ENCODE measurements around the gene NR4A3.
"Not testable (repeated sequence)": the region's sequence is repeated elsewhere in the genome, so short reads cannot be mapped to it uniquely, and the experiment has no call there.

The NR4A3 gene

GRCh38 chr9:99848447-99848846 lies 26.8 kb downstream of the NR4A3 start:
- no peak for DNase-seq (ENCODE audit: low read depth)
- TF ChIP-seq, protein P1, sequence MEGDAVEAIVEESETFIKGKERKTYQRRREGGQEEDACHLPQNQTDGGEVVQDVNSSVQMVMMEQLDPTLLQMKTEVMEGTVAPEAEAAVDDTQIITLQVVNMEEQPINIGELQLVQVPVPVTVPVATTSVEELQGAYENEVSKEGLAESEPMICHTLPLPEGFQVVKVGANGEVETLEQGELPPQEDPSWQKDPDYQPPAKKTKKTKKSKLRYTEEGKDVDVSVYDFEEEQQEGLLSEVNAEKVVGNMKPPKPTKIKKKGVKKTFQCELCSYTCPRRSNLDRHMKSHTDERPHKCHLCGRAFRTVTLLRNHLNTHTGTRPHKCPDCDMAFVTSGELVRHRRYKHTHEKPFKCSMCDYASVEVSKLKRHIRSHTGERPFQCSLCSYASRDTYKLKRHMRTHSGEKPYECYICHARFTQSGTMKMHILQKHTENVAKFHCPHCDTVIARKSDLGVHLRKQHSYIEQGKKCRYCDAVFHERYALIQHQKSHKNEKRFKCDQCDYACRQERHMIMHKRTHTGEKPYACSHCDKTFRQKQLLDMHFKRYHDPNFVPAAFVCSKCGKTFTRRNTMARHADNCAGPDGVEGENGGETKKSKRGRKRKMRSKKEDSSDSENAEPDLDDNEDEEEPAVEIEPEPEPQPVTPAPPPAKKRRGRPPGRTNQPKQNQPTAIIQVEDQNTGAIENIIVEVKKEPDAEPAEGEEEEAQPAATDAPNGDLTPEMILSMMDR (IDR thresholded peaks at IDR 0.05; ENCODE audit: insufficient read depth, low read depth, low read length, missing control alignments), result no peak
- H3K4me3 ChIP-seq (ENCODE audit: low read length), result no peak overlapping the region

DNA sequence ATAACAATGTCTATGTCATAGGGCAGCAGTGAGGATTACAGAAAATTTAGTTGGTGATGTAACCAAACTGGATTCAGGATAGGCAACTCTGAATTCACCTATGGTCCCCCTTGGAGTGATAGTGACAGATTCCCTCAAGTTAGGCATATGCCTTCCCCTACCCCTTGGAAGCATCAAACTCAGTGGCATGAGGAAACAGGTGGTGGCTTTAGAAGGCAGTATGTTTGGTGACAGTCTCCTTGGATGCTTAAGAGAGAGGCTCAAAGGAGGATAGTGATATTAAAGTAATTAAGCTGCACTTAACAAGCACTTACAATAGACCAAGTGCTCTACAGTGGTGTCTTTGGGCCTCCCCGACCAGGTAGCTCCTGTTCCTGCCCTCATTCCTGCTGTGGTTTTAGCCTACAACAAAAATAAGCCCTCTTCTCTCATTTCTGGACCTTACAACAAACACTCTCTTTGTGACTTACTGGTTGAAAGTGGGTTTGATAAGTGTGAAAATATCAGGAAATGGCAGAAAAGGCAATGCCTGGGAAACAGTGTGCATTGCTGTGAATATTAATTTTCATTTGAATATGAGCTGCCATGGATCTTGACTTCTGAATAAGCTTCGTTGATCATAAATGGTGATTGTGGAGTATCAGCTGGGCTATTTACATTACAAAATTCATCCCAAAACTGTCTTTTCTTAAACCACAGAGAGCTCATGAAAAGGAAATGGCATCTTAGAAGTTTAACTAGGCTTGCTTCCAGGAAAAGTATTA lies 29.2 kb downstream of the NR4A3 start:
- DNase-seq (ENCODE audit: low read depth), result no peak
- no peak overlapping the region for H3K4me3 ChIP-seq (ENCODE audit: low read length)
- TF ChIP-seq, protein P1 (IDR thresholded peaks at IDR 0.05; ENCODE audit: insufficient read depth, low read depth, low read length, missing control alignments), result no peak

DNA sequence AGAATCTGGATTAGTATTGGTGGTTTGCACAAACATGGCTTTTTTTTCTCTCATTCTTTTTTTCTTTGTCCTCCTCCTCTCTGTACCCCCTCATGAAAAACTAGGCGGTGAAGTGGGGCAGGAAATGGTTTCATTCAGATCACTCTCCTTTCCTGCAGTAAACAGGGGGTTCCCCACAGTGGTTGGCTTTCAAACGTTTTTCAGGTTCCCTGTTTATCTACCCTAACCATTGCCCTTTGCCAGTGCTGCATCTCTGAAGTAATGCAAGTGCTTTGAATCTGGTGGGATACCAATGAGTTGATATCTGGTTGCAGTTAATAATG lies 29.8 kb downstream of the NR4A3 start:
- TF ChIP-seq, protein P1 (IDR thresholded peaks at IDR 0.05; ENCODE audit: insufficient read depth, low read depth, low read length, missing control alignments), result no peak
- DNase-seq (ENCODE audit: low read depth), result no peak
- no peak overlapping the region for H3K4me3 ChIP-seq (ENCODE audit: low read length)

GRCh38 chr9:99852617-99853016 lies 30.9 kb downstream of the NR4A3 start:
- DNase-seq (ENCODE audit: low read depth), result no peak
- no peak overlapping the region for H3K4me3 ChIP-seq (ENCODE audit: low read length)
- TF ChIP-seq, protein P1 (IDR thresholded peaks at IDR 0.05; ENCODE audit: insufficient read depth, low read depth, low read length, missing control alignments), result no peak

- DNase-seq (ENCODE audit: low read depth), result no peak
- TF ChIP-seq, protein P1 (IDR thresholded peaks at IDR 0.05; ENCODE audit: insufficient read depth, low read depth, low read length, missing control alignments), result no peak
- no peak overlapping the region for H3K4me3 ChIP-seq (ENCODE audit: low read length)
Observed at GRCh38 chr9:99855467-99856176, 33.9 kb downstream of the NR4A3 start.

DNA sequence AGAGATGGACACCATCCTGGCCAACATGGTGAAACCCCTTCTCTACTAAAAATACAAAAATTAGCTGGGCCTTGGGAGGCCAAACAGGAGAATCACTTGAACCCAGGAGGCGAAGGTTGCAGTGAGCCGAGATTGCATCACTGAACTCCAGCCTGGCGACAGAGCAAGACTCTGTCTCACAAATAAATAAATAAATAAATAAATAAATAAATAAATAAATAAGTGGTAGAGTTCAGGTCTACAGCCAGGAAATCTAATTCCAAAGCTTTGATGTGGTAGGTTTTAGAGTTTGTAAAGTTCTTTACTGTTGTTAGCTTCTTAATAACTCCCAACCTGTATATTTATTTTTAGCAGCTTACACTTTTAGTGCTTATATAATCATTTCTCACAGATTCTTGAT lies 35.9 kb downstream of the NR4A3 start:
- DNase-seq (ENCODE audit: low read depth); H3K4me3 ChIP-seq (ENCODE audit: low read length): not testable (repeated sequence)

- DNase-seq (ENCODE audit: low read depth), result no peak
- no peak overlapping the region for H3K4me3 ChIP-seq (ENCODE audit: low read length)
- TF ChIP-seq, protein P1 (IDR thresholded peaks at IDR 0.05; ENCODE audit: insufficient read depth, low read depth, low read length, missing control alignments), result no peak
Observed at GRCh38 chr9:99858087-99858486, 36.4 kb downstream of the NR4A3 start.

All from epithelial cell of esophagus (primary cell).